ENCODE measurements around the gene RALGAPA2.

RALGAPA2 gene

DNA sequence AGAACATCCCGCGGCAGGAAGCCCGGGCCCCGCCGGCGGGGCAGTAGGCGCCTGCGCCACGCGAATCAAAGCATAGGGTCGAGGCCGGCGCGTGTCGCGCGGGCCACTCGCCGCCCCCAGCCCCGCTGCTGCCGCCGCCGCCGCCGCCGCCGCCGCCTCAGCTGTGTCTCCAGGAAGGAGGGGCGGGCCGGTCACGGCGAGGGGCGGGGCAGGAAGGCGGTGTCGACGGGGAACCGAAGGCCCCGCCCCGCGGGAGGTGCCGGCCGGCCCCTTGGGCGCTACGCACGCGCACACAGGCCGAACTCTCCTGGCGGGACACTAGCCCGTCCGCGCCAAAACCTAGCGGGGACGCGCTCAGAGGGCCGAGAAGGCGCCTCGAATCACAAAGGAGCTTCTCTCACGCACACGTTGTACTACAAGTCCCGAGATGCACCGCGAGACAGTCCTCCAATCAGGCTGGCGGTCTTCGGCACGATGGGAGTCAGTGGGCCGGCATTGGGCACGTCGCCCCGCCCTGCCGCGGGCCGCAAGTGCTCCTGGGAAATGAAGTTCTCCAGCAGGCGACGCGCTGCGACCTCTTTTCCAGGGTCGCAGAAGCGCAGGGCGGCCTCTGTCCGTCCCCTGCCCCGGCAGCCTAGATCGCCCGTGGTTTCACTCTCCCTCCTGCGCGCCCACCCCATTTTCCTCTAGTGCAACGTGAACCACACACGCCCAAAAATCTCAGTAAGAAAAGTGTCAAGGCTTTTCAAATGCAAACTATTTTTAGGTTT lies at the start of gene RALGAPA2:
RALGAPA2 (minus strand) TSS at position 171 of the 770 bp plus-strand sequence; CDS start at position 7, 164 bp downstream.
- H3K36me3 Mint-ChIP-seq (ENCODE audit: low read depth): peaks cover 9% of the 10 kb centered on the region
- H3K4me1 Mint-ChIP-seq (ENCODE audit: low read depth): peaks cover 26% of the 10 kb centered on the region
- peak within 1 kb of the TSS; percentile 95 for H3K27ac Mint-ChIP-seq
- H3K9me3 Mint-ChIP-seq: no peaks in the 10 kb centered on the region
- no peaks in the 10 kb centered on the region for H3K27me3 Mint-ChIP-seq (ENCODE audit: low read depth)
- H3K4me3 Mint-ChIP-seq: peak within 1 kb of the TSS; percentile 96
- DNase-seq (ENCODE audit: low spot score): peak; percentile 94

DNA sequence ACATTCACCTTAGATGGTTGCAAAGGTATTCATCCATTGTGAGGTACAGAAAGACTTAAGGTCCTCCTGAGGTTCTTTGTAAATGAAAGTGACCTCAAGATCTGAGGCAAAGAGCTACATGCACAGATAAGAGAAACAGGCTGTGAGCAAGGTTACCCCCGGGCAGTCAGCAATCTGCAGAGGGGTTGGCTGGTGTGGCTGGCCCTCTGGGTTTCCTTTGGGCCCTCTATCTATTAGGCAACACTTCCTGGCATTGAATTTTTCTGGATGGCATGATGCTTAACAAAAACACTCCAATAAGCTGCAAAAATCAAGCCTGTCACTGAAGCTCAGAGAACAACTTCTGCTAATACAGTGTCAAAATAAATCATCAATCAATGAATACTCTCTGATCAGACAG lies 48.9 kb upstream of the RALGAPA2 start:
- no peaks in the 10 kb centered on the region for H3K36me3 Mint-ChIP-seq (ENCODE audit: low read depth)
- DNase-seq (ENCODE audit: low spot score): no peak
- no peaks in the 10 kb centered on the region for H3K9me3 Mint-ChIP-seq
- H3K27me3 Mint-ChIP-seq (ENCODE audit: low read depth): peaks cover 3% of the 10 kb centered on the region
- no peak overlapping the region for H3K4me3 Mint-ChIP-seq
- no peaks in the 10 kb centered on the region for H3K4me1 Mint-ChIP-seq (ENCODE audit: low read depth)
- no peak overlapping the region for H3K27ac Mint-ChIP-seq

- Mint-ChIP-seq H3K27me3 (ENCODE audit: low read depth) (peaks cover 3% of the 10 kb centered on the region), H3K27ac (no peak overlapping the region), H3K4me1 (ENCODE audit: low read depth) (no peaks in the 10 kb centered on the region), H3K36me3 (ENCODE audit: low read depth) (no peaks in the 10 kb centered on the region), H3K9me3 (no peaks in the 10 kb centered on the region), H3K4me3 (no peak overlapping the region)
- no peak for DNase-seq (ENCODE audit: low spot score)
Measured at GRCh38 chr20:20759132-20759531, 46.7 kb upstream of the RALGAPA2 start.

DNA sequence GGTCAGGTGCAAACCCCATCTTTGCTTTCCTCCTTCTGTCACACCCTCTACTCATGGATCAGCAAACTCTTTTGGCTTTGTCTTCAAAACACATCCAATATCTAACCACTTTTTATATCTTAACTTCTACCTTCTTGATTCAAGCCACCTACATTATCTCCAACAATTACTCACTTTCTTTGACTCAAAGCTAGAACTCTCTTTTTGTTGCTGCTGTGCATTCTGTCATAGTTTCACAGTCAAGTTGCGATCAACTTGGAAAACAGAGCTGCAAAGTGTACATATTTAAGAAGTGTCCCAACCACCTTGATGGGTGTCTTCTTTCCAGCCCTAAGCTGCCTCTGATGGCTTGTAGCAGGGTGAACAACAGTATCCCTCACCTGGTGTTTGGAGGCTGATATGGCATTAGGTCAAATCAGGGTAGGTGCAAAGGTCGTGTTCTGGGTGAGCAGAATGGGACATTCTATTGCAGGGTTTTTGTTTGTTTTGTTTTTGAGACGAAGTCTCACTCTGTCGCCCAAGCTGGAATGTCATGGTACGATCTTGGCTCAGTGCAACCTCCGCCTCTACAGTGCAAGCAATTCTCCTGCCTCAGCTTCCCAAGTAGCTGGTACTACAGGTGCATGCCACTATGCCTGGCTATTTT lies 43.4 kb upstream of the RALGAPA2 start:
- Mint-ChIP-seq H3K4me3 (no peak overlapping the region), H3K27me3 (ENCODE audit: low read depth) (peaks cover 5% of the 10 kb centered on the region), H3K27ac (no peak overlapping the region), H3K9me3 (no peaks in the 10 kb centered on the region), H3K36me3 (ENCODE audit: low read depth) (no peaks in the 10 kb centered on the region), H3K4me1 (ENCODE audit: low read depth) (no peaks in the 10 kb centered on the region)
- no peak for DNase-seq (ENCODE audit: low spot score)

DNA sequence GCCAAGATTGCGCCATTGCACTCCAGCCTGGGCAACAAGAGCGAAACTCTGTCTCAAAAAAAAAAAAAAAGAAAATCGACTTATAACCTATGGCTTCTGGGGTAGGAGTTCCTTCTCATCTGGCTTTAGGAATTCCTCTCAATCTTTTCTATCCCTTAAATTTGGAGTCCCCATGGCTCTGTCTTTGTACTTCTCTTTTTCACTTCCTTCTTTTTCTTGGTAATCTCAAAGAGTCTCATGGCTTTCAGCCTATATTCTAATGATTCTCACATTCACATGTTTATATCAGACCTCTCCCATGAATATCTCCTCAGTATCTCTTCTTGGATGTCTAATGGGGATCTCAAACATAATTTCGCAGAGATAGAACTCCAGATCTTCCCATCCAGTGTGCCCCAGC lies 42.8 kb upstream of the RALGAPA2 start:
- Mint-ChIP-seq H3K36me3 (ENCODE audit: low read depth) (no peaks in the 10 kb centered on the region), H3K4me3 (no peak overlapping the region), H3K27me3 (ENCODE audit: low read depth) (peaks cover 2% of the 10 kb centered on the region), H3K9me3 (no peaks in the 10 kb centered on the region), H3K4me1 (ENCODE audit: low read depth) (no peaks in the 10 kb centered on the region), H3K27ac (no peak overlapping the region)
- no peak for DNase-seq (ENCODE audit: low spot score)

- no peaks in the 10 kb centered on the region for H3K4me1 Mint-ChIP-seq (ENCODE audit: low read depth)
- no peak for DNase-seq (ENCODE audit: low spot score)
- H3K4me3 Mint-ChIP-seq: no peak overlapping the region
- no peak overlapping the region for H3K27ac Mint-ChIP-seq
- peaks cover 2% of the 10 kb centered on the region for H3K27me3 Mint-ChIP-seq (ENCODE audit: low read depth)
- no peaks in the 10 kb centered on the region for H3K36me3 Mint-ChIP-seq (ENCODE audit: low read depth)
- no peaks in the 10 kb centered on the region for H3K9me3 Mint-ChIP-seq
Measured at GRCh38 chr20:20754714-20755113, 42.3 kb upstream of the RALGAPA2 start.

DNA sequence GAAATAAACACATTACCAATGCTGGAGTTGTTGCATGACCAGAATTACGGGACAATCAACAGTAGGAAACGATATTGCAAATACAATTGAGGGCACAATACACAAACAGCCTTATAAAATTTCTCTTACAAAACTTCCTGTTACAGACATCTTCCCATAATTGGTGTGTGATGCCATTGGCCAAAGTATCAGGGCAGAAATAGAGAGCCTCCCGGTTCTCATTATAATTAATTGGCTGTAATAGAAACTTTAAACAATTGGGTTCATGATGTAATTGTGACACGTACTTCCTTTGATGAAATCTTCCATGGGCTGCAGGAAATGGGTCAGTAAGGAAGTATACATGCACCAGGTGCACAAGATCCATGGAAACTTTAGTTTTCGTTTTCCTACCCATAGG lies 40.3 kb upstream of the RALGAPA2 start:
- Mint-ChIP-seq H3K36me3 (ENCODE audit: low read depth) (no peaks in the 10 kb centered on the region), H3K4me3 (no peak overlapping the region), H3K27ac (no peak overlapping the region), H3K27me3 (ENCODE audit: low read depth) (peaks cover 2% of the 10 kb centered on the region), H3K9me3 (peaks cover 8% of the 10 kb centered on the region), H3K4me1 (ENCODE audit: low read depth) (no peaks in the 10 kb centered on the region)
- DNase-seq (ENCODE audit: low spot score): no peak

- H3K9me3 Mint-ChIP-seq: peaks cover 8% of the 10 kb centered on the region
- H3K36me3 Mint-ChIP-seq (ENCODE audit: low read depth): no peaks in the 10 kb centered on the region
- no peak for DNase-seq (ENCODE audit: low spot score)
- no peak overlapping the region for H3K27ac Mint-ChIP-seq
- no peak overlapping the region for H3K4me3 Mint-ChIP-seq
- peaks cover 7% of the 10 kb centered on the region for H3K27me3 Mint-ChIP-seq (ENCODE audit: low read depth)
- H3K4me1 Mint-ChIP-seq (ENCODE audit: low read depth): peaks cover 2% of the 10 kb centered on the region
Measured at GRCh38 chr20:20747298-20747697, 34.9 kb upstream of the RALGAPA2 start.

DNA sequence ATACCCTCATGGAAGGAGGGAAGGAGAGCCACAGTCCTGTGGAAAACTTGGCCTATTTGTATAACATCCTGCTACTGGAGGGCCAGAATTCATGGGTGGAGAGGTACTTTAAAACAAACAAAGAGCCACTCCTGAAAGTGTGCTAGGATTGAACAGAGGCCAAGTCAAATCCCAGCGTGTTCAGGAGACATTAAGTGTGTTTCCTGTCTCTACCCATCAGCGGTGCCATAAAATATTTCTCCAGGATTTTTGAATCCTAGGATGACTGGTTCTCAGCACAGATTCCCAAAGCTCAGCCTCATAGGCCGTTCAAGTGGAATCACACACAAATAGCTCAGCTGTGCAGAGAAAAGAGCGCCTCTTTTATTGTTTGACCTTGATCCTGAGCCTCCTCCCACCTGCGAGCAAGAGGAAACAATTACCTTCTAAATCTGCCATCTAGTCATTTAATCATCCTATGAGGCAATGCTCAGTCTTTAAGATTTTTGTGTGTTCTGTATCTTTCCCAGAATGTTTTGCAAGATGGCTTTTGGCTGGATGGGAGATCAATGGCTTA lies 31.8 kb upstream of the RALGAPA2 start:
- Mint-ChIP-seq H3K4me1 (ENCODE audit: low read depth) (peaks cover 2% of the 10 kb centered on the region), H3K27me3 (ENCODE audit: low read depth) (peaks cover 6% of the 10 kb centered on the region), H3K36me3 (ENCODE audit: low read depth) (no peaks in the 10 kb centered on the region), H3K9me3 (peaks cover 8% of the 10 kb centered on the region), H3K4me3 (no peak overlapping the region), H3K27ac (no peak overlapping the region)
- DNase-seq (ENCODE audit: low spot score): no peak

DNA sequence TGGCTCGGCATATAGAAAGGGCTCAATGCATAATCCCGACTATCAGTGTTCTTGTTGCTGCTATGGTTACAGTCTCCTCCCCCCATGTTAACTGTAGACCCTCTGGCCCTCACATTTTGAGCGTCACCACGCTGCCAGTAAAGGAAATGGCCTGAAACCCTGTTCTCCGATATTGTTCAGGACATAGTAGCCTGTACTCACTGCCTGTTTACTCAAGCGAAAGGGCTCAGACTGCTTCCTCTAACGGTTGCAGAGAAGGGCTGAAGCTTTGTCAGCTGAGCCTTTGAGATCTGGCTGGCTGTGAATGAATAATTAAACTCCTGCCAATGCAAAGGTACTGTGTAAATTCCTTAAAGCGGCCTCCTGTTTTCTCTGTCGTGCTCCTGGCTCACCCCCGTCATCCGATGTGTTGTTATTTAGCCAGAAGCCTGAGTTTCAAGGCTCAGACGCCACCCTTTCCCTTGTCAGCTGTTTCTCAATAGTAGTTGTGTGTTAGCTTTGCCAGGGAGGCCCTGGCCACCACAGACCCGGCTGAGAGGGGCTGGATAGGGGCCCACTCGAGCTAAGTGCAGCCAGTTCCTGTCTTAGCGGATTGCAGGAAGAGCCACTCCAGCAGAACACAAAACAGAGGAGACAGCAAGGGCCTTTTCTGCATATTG lies 31.2 kb upstream of the RALGAPA2 start:
- Mint-ChIP-seq H3K36me3 (ENCODE audit: low read depth) (no peaks in the 10 kb centered on the region), H3K27me3 (ENCODE audit: low read depth) (peaks cover 9% of the 10 kb centered on the region), H3K9me3 (peaks cover 2% of the 10 kb centered on the region), H3K27ac (no peak overlapping the region), H3K4me1 (ENCODE audit: low read depth) (peaks cover 2% of the 10 kb centered on the region), H3K4me3 (no peak overlapping the region)
- no peak for DNase-seq (ENCODE audit: low spot score)

DNA sequence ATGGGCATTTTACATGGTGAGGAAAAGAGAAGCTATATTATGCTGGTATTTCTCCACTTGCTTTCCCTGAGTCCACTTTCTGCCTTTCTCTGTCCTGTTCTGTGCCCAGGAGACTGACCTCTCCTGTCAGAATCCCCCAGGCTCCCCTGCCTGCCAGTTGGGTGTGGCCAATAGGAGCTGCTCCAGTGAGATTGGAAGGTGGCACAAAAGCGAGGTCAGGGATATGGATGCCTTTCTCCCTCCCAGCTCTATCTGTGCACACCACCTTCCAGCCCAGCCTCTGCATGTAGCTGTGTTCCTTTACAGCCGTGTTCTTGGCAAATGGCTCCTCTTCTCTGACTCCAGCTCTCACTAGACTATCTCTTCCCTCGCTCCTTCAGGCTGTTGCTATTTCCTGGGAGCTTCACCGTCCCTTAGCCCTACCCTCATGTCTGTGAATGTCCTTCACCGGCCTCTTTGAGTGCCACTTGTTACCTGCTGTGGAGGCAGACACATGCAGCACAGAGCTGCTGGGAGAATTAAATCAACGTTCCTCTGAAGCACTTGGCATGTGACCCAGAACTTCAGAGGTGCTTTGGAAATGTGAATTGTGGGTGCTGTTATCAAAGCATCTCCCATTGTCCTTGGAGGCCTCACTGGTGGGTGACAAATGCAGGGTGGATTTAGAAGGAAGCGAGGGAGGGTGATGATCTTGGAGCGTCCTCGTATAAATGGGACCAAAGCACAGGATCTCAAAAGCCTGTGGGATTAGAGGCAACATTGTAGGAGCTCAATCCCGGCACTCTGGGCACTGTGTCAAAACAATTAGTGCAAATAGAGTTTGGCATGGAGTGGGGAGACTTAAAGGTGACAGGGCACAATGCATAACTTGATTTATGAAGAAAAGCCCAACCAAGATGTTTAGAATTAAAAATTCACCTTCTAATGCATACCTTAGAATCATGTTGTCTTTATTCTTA lies 28.9 kb upstream of the RALGAPA2 start:
- Mint-ChIP-seq H3K9me3 (no peaks in the 10 kb centered on the region), H3K27ac (no peak overlapping the region), H3K4me3 (no peak overlapping the region), H3K36me3 (ENCODE audit: low read depth) (no peaks in the 10 kb centered on the region), H3K4me1 (ENCODE audit: low read depth) (peaks cover 2% of the 10 kb centered on the region), H3K27me3 (ENCODE audit: low read depth) (peaks cover 9% of the 10 kb centered on the region)
- no peak for DNase-seq (ENCODE audit: low spot score)

- DNase-seq (ENCODE audit: low spot score): no peak
- Mint-ChIP-seq H3K9me3 (no peaks in the 10 kb centered on the region), H3K4me3 (no peak overlapping the region), H3K36me3 (ENCODE audit: low read depth) (no peaks in the 10 kb centered on the region), H3K27me3 (ENCODE audit: low read depth) (peaks cover 9% of the 10 kb centered on the region), H3K27ac (no peak overlapping the region), H3K4me1 (ENCODE audit: low read depth) (peaks cover 2% of the 10 kb centered on the region)
Measured at GRCh38 chr20:20740541-20740940, 28.1 kb upstream of the RALGAPA2 start.

DNA sequence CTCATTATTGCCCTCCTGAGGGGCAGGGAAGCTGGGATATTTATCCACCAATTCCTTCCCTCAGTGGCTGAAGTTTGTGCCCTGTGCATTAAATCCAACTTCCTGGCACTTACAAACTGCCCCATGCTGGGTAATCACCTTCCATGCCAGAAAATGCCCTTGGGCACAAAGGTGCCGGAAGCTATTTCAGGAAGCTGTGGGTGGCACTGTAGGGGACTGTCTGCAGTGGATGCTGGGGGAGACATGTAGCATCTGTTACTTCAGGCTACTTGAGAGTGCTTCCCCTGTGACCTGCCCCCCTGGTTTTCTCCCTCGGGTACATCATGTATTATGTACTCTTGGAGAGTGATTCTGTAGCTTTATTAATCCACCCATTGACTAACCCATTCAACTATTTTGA lies 24.7 kb upstream of the RALGAPA2 start:
- peaks cover 4% of the 10 kb centered on the region for H3K27me3 Mint-ChIP-seq (ENCODE audit: low read depth)
- no peaks in the 10 kb centered on the region for H3K9me3 Mint-ChIP-seq
- no peaks in the 10 kb centered on the region for H3K36me3 Mint-ChIP-seq (ENCODE audit: low read depth)
- DNase-seq (ENCODE audit: low spot score): no peak
- H3K27ac Mint-ChIP-seq: no peak overlapping the region
- H3K4me3 Mint-ChIP-seq: no peak overlapping the region
- H3K4me1 Mint-ChIP-seq (ENCODE audit: low read depth): peaks cover 12% of the 10 kb centered on the region

Measured in T-helper 2 cell treated with Interferon-gamma antibody and Interleukin-4, amounts not matched to agents 5 μg/mL and 100 μg/mL, for 36 hours (primary cell).